Lower leg skin (tissue), 4 donors: ENCODE data around the gene DNAH14. TPM values are rescaled to one million over a fixed set of nuclear protein-coding genes. Genes with fewer than 3 reads are reported as not detected.

Experiments
- DNase-seq, 2 donors: peaks; one replicate each; pipeline ENCODE4 v3.0.0-alpha.2; 2019; ENCODE audit warnings: low spot score in 2 of 2
- H3K4me3 ChIP-seq: fragments of 200-600 bp; sonication (generic); 2 replicates; pipeline ENCODE4 v1.5.1; 2017; ENCODE audit warnings: mild to moderate bottlenecking, low read depth; ENCODE audit not compliant: poor library complexity, severe bottlenecking
- POLR2A ChIP-seq, 2 donors: fragments of 450-650 bp; IDR thresholded peaks; one replicate each; pipeline ENCODE4 v1.6.1; 2016 to 2017; ENCODE audit warnings: antibody characterized with exemption in 2 of 2, mild to moderate bottlenecking in 1 of 2, moderate library complexity in 1 of 2
- WGBS, 2 donors: methylation state at CpG; one replicate each; pipeline ENCODE4 v1.1.5; 2018; 5-methylcytosine and 5-hydroxymethylcytosine counted together
- intact Hi-C: fragments of 100-400 bp; cut with DNase I; formaldehyde crosslinking; loops from one replicate; pipeline ENCODE4 v1.15.0; 2023; ENCODE audit warnings: low total_unique reads
- total RNA-seq, 4 donors: library from RNA; depleted of rRNA; stranded (reverse); fragments of >200 nt; gene quantifications; one replicate each; pipeline ENCODE4 v1.1.0, GENCODE V29; 2016
- TF ChIP-seq, protein P1 (sequence below), 3 donors: fragments of 450-650 bp; IDR thresholded peaks; one replicate each; pipeline ENCODE4 v1.5.1; 2016; ENCODE audit warnings: antibody characterized with exemption in 3 of 3, mild to moderate bottlenecking in 3 of 3, moderate library complexity in 2 of 3

The DNAH14 gene
- total RNA-seq, 4 donors from 2014 or later: 0.84 to 3.0 (median 1.8) TPM

DNA sequence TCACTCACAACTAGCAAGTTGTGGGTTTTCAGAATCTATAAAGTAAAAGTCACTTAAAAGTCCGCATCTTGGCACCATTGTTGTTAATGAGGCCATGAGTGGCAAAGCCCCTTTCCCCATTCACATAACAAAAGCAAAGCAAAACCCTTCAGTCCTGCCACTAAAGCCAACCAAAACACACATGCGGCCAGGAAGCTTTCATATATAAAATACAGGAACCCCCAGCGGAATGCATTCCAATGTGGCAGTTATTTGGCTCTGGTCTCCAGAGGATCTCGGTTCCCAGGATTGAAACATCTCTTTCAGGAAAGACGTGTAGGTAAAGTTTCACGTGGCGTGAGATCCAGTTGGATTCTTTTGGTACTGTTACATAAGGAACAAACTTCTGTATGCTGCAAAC lies 500.8 kb downstream of the DNAH14 start:
- intact Hi-C loops: no loop called here
- WGBS, 2 donors: 78 to 81% methylated on average over 7 of the region's 7 CpGs
- no peak for DNase-seq
- no peak overlapping the region for H3K4me3 ChIP-seq
- TF ChIP-seq POLR2A (IDR thresholded peaks at IDR 0.05): no peak
- TF ChIP-seq, protein P1, sequence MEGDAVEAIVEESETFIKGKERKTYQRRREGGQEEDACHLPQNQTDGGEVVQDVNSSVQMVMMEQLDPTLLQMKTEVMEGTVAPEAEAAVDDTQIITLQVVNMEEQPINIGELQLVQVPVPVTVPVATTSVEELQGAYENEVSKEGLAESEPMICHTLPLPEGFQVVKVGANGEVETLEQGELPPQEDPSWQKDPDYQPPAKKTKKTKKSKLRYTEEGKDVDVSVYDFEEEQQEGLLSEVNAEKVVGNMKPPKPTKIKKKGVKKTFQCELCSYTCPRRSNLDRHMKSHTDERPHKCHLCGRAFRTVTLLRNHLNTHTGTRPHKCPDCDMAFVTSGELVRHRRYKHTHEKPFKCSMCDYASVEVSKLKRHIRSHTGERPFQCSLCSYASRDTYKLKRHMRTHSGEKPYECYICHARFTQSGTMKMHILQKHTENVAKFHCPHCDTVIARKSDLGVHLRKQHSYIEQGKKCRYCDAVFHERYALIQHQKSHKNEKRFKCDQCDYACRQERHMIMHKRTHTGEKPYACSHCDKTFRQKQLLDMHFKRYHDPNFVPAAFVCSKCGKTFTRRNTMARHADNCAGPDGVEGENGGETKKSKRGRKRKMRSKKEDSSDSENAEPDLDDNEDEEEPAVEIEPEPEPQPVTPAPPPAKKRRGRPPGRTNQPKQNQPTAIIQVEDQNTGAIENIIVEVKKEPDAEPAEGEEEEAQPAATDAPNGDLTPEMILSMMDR (IDR thresholded peaks at IDR 0.05): no peak

DNA sequence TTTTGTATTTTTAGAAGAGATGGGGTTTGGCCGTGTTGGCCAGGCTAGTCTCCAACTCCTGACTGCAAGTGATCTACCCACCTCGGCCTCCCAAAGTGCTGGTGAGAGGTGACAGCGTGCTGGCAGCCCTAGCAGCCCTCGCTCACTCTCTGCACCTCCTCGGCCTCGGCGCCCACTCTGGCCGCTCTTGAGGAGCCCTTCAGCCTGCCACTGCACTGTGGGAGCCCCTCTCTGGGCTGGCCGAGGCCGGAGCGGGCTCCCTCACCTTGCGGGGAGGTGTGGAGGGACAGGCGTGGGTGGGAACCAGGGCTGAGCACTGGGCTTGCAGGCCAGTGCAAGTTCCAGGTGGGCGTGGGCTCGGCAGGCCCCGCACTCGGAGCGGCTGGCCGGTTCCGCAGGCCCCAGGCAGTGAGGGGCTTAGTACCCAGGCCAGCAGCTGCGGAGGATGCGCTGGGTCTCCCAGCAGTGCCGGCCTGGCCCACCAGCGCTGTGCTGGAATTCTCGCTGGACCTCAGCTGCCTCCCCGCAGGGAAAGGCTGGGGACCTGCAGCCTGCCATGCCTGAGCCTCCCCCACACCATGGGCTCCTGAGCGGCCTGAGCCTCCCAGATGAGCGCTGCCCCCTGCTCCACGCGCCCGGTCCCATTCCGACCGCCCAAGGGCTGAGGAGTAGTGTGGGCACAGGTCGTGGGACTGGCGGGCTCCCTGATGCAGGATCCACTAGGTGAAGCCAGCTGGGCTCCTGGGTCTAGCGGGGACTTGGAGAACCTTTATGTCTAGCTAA lies 501.8 kb downstream of the DNAH14 start:
- TF ChIP-seq, protein P1 (IDR thresholded peaks at IDR 0.05): no peak
- TF ChIP-seq POLR2A (IDR thresholded peaks at IDR 0.05): no peak
- no peak overlapping the region for H3K4me3 ChIP-seq
- WGBS, 2 donors: 92 to 98% methylated on average over 28 to 31 of the region's 36 CpGs
- intact Hi-C loops: no loop called here
- DNase-seq: no peak

DNA sequence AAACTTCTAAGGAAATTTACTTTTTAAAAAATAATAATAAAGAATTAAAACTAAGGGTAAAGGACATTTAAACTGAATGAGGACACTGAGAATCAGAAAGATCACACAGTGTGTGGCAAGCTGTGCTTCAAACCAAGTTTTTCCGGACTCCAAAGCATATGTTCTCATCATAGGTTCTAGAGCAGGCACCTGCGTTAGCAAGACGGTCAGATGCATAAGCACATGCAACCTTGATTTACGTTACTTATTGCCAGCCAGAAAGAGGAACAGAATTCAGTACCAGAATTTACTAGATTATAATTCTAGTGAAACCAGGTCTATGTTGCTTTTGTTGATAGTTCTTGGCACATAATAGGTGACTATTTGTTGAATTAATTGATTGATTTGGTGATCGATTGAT lies 504.6 kb downstream of the DNAH14 start:
- 76 to 84% methylated on average over 5 of the region's 5 CpGs for WGBS, 2 donors
- no peak for DNase-seq
- intact Hi-C loops: no loop called here
- TF ChIP-seq, protein P1 (IDR thresholded peaks at IDR 0.05): no peak
- TF ChIP-seq POLR2A (IDR thresholded peaks at IDR 0.05): no peak
- no peak overlapping the region for H3K4me3 ChIP-seq

DNA sequence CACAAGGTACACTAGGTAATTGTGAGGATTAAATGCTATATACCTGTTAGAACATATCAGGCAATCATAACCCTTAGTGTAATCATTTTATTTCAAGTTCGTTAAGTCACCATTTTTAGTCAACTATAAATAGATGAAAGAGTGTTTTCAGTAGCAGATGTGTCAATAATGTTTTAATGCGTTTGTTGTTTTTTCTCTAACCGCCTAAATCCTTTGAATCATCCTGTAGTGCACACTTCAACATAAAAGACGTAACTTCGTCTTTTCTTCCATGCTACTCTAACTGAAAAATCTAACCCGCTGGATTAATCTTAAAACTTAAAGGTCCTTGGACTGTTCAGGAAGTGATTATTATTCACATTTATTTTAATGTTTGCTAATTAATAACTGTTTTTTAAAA lies 505.6 kb downstream of the DNAH14 start:
- 71 to 77% methylated on average over 6 of the region's 6 CpGs for WGBS, 2 donors
- no peak overlapping the region for H3K4me3 ChIP-seq
- intact Hi-C loops: no loop called here
- no peak for DNase-seq
- TF ChIP-seq, protein P1 (IDR thresholded peaks at IDR 0.05): no peak
- no peak for TF ChIP-seq POLR2A (IDR thresholded peaks at IDR 0.05)

DNA sequence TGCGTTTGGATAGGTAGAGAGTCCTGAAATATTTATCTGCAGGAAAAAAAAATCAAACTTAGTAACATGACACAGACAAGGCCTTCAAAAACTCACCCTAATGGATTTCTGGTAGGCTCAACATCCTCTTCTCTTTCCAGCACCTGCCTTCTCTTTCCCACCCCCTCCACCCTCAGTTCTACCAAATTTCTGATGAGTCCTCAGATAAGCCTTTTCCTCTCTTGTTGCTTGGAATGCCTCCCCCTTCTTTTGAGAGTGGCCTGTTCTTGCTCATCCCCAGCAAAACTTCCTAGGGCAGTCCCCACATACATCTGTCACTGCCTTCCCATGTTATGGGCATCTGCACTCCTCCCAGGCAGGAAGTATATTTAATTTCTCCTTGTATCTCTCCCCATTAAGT lies 506.0 kb downstream of the DNAH14 start:
- TF ChIP-seq POLR2A (IDR thresholded peaks at IDR 0.05): no peak
- TF ChIP-seq, protein P1 (IDR thresholded peaks at IDR 0.05): no peak
- DNase-seq: no peak
- intact Hi-C loops: no loop called here
- 89 to 95% methylated on average over 1 of the region's 1 CpG for WGBS, 2 donors
- H3K4me3 ChIP-seq: no peak overlapping the region

DNA sequence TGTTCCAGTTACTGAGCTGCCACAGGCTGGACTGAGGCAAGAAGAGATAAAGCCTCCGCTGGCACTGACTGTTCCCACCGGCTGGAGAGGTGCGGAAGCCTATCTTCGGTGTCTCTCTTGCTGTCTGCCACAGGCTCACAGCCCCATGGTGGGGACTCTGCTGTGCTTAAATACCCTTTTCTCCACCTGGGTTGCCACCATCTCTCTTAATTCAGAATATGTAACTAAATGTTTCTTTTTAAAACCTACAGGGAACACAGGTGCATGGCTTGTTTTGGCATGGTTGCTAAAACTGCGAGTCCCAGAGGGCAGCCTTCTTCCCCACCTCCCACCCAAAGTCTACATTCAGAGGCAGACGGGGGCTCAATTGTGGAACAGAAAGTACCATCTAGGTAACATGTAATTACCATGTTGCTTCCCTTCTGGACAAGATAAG lies 506.5 kb downstream of the DNAH14 start:
- no peak overlapping the region for H3K4me3 ChIP-seq
- TF ChIP-seq POLR2A (IDR thresholded peaks at IDR 0.05): no peak
- TF ChIP-seq, protein P1 (IDR thresholded peaks at IDR 0.05): no peak
- no peak for DNase-seq
- intact Hi-C loops: no loop called here
- 76 to 79% methylated on average over 6 of the region's 6 CpGs for WGBS, 2 donors
